Hindlimb muscle (tissue), 1 donor: ENCODE results near the gene FAM168A. TPM values are rescaled to one million over a fixed set of nuclear protein-coding genes. Genes with fewer than 3 reads are reported as not detected.
"Not testable (repeated sequence)": the region's sequence is repeated elsewhere in the genome, so short reads cannot be mapped to it uniquely, and the experiment has no call there.

Experiments used
- DNase-seq: peaks from one replicate; pipeline ENCODE4 v3.0.0-alpha.2; 2013
- polyA plus RNA-seq: library from polyadenylated mRNA; unstranded; fragments of 120-200 nt; gene quantifications from one replicate; pipeline ENCODE4 v1.2.1, GENCODE V29; 2013; ENCODE audit not compliant: insufficient read length

The FAM168A gene
- polyA plus RNA-seq, 1 donor: 24.2 TPM

DNA sequence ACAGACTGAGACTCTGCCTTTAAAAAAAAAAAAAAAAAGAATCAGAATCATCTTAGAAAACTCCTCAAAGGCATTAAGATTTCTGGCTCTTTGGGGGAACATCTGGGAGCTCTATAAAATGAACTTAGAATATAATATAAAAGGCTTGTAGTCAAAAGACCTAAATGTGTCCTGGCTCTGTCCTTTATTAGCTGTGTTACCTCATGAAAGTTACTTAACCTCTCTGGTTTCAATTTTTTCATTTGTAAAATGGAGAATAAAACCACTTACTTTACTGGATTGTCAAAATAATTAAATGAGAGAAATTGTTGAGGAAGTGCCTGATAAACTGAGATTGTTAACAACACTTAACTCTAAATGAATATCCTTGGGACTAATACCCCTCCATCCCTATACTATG is 81.8 kb downstream of the FAM168A start:
- DNase-seq: no peak

- DNase-seq: no peak
Measured at GRCh38 chr11:73513707-73514106, 84.2 kb downstream of the FAM168A start.

GRCh38 chr11:73510877-73511276 is 87.0 kb downstream of the FAM168A start:
- no peak for DNase-seq

- DNase-seq: no peak
Measured at GRCh38 chr11:73510106-73510505, 87.8 kb downstream of the FAM168A start.

- no peak for DNase-seq
Measured at GRCh38 chr11:73509188-73509587, 88.7 kb downstream of the FAM168A start.

DNA sequence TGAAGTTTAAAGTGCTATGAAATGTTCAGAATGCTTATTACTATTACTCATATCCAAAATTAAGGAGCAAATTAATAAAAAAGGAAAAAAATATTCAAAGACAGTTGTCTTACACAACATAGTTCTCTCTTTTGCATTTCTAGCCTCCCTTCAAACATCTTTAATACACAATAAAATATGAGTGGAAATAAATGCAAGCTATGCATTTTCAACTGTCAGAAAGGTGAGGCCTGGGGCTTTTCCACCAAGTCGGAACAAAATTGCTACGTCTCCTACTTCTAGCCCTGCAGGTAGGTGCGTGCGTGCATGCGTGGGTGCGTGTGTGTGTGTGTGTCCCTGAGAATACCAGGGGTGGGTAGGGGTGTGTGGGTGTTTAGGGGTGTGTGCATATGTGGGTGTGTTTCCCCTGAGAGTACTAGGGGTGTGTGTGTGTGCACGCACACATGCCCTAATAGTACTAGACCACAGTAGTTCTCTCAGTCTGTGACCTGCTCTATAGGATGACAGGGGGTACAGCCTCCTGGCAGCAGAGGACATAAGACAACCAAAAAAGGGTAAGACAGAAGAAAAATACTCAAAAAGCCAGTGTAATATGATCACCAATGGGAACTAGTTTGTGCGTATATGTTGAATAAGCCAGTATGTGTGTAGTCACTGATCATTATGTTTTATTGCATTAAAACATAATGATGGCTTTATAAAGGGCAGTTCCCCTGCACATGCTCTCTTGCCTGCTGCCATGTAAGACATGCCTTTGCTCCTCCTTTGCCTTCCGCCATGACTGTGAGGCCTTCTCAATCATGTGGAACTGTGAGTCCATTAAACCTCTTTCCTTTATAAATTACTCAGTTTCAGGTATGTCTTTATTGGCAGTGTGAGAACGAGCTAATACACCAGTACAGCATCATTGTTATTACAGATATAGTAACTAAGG is 89.4 kb downstream of the FAM168A start:
- DNase-seq: no peak

DNA sequence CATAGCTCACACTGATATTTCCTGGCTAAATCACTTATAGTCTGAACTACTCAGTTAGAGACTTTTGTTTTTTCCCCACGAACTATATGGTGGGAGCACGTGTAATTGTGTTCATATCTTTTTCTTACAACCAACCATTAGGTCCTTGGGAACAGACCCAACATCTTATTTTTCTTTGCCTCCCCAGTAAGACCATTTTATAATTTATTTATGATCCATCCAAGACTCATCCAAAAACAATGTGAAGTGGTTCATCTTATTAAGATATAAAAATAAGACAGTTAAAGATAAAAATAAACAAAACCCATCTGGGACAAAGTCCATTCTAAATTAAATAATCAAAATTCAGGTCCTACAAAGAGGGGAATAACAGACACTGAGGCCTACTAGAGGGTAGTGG is 90.8 kb downstream of the FAM168A start:
- DNase-seq: no peak

DNA sequence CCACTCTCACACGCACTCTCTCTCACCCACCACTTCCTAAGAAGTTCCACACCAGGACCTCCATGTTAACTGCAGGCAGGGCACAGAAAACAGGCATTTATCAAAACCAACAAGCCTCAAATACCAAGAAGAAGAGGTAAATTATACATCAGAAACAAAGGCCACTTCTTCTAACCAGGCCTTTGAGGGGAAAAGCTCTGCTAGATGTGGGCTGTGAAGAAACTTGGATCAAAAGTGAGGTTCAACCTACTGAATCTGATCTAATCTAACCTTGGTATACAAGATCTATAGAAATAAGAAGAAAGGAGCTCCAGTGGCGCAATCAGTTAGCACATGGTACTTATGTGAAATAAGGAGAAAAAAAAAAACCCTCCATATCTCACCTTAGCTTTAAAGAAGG is 91.9 kb downstream of the FAM168A start:
- no peak for DNase-seq

DNA sequence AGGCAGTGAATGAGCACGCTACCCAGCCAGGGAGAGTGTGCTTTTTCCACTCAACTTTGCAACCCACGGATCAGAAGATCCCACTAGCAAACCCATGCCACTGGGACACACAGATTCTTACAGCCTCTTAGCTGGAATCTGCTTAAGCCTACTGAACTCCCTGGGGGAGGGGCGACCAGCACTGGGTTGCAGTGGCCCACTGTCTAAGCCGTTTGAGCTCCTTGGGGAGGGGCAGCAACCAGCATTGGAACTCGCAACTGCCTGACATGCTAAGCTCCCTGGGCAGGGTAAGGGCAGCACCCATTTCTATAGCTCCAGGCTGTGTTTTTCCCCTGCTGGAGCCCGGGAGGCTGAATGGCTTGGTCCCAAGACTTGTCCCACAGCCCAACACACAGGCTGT is 99.6 kb downstream of the FAM168A start:
- no peak for DNase-seq

DNA sequence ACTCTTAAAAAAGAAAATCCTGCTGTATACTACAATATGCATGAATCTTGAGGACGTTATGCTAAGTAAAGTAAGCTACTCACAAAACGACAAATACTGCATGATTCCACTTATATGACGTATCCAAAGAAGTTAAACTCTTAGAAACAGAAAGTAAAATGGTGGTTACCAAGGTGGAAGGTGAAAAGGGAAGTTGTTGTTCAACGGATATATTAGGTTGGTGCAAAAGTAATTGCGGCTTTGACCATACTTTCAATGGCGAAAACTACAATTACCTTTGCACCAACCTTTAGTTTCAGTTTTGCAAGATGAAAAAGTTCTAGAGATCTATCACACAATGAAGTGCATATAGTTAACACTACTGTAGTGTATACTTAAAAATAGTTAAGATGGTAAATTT is 101.8 kb downstream of the FAM168A start:
- no peak for DNase-seq

GRCh38 chr11:73495731-73496130 is 102.2 kb downstream of the FAM168A start:
- no peak for DNase-seq

DNA sequence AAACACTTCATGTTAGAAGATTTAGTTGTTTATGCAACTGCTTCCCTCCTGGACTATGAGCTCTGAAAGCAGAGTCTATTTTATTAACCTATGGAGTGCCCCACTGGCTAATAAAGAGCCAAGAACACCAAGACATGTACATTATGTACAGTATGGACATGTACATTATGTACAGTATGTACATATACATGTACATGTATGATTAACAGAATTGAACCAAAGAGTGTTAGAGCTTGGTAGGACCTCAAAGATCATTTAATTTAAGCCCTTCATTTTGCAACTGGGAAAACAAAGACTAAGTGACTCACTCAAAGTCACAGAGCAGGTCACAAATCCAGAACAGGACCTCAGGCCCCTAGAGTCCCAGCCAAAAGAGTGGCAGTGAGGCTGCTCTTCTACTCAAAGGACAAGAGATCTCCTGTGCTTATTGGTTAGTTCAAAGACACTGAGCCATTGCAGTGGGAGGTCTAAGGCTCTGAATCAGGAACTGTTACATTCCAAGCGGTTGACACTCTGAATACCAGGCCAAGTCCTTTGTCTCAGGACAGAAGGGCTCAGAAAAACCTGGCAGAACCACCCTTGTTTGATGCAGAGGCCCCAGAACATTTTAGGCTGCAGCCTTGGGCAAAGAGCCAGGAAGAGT is 103.8 kb downstream of the FAM168A start:
- no peak for DNase-seq

DNA sequence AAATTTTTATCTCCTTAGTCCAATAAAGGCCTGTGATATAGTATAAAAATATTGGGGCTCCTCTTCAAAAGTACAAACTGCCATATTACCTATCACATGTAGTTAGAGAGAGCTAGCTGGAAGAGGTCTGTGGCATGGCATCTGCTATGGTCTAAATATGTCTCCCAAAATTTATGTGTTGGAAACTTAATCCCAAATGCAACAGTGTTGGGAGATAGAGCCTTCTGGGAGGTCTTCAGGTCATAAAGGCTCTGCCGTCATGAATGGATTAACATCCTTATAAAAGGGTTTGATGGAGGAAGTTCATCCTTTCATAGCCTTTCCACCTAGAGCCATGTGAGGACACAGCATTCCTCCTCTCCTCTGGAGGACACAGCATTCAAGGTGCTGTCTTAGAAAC is 116.3 kb downstream of the FAM168A start:
- no peak for DNase-seq

DNA sequence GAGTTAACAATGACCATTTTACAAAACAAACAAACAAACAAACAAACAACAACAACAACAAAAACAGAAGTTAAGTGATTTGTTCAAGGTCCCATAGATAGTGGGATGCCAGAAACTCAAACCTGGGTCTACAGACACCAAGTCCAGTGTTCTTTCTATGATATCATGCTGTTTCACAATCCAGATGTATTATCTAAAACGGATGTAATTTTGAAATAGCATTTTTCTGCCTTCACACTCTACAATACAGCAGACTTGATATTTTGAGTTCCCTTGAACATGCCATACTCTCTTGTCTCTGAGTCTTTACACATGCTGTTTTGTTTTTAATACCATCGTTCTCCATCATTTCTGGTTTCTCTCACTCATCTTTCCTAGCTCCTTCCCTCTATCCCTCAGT is 117.2 kb downstream of the FAM168A start:
- no peak for DNase-seq

DNA sequence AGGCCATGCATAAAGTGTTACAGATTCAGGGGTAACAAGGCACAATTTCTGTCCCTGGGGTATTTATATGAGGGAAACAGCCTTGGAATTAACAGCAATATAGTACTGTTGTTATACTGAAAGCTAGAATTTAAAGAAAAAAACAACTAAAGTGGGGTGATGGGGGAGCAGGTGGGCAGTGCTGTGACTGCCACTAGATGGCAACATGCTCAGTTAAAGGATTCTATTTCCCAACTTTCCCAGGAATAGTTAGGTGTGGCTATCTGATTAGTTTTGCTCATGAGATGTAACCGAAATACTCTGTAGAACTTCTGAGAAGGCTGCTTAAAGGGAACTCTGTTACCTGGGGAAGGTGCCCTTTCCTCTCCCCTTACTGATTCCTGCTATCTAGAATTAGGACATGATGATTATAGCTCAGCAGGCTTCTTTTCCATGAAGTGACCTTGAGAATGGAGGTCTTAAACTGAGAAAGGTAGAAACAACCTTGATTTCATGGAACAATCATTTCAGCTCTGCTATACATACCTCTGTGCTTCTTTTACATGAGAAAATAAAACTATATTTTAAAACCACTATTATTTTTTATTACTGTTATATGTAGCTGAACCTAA is 119.1 kb downstream of the FAM168A start:
- DNase-seq: no peak

DNA sequence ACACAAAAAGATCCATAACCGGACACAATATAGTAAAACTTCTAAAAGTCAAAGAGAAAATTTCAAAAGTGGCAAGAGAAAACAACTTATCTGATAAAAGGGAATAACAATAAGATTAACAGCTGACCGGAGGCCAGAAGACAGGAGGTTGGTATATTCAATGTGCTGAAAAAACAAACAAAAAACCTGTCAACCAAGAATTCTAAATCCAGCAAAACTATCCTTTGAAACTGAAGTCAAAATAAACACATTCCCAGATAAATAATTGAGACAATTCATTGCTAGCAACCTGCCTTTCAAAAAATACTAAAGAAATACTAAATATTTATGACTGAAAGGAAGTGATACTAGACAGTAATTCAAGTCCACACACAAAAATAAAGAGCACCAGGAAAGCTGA is 120.4 kb downstream of the FAM168A start:
- no peak for DNase-seq

GRCh38 chr11:73475549-73476095 is 122.3 kb downstream of the FAM168A start:
- DNase-seq: no peak

GRCh38 chr11:73473252-73473651 is 124.7 kb downstream of the FAM168A start:
- DNase-seq: no peak

DNA sequence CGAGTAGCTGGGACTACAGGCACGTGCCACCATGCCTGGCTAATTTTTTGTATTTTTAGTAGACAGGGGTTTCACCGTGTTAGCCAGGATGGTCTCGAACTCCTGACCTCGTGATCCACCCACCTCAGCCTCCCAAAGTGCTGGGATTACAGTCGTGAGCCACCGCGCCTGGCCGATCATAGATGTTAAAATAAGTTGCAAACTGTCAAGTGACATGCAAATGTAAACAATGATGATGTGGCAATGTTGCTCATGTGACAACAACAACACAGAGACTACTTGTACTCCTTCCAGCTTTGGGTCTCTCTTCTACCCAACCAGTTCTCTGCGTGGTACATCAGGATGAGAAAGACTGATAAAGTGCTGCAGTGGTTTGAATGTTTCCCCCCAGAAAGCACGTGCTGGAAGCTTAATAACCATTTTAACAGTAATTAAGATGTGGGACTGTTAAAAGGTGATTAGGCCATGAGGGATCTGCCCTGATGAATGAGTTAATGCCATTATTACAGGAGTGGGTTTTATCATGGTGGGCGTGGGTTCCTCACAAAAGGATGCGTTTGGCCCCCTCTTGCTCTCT is 127.8 kb downstream of the FAM168A start:
- not testable (repeated sequence) for DNase-seq

- no peak for DNase-seq
Measured at GRCh38 chr11:73469401-73469800, 128.5 kb downstream of the FAM168A start.

DNA sequence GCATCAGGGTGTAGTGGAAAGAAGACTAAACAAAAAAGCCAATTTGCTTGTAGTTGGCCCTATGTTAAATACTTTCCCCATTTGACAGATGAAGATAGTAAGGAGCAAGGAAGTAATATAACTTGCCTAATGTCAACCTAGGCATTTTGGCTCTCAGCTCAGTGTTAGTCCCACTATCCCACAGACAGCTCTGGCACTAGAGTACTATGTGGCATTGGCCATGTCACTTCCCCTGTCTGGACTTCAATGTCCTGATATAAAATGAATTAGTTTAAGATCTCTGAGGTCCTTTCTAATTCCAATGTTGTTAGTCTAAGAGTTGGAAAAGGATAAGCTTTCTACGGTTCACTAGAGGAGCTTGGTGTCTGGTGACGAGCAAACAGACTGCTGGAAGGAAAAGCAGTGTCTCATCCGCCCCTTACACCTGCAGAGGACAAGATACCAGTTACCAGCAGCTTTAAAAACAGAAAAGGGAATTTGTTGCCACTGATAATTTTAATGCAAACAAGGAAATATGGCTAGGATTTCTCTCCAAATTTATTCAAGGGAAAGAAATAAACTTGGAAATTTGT is 129.2 kb downstream of the FAM168A start:
- no peak for DNase-seq

- DNase-seq: no peak
Measured at GRCh38 chr11:73467505-73467904, 130.4 kb downstream of the FAM168A start.

GRCh38 chr11:73466643-73467042 is 131.3 kb downstream of the FAM168A start:
- no peak for DNase-seq
